Upper lobe of left lung (tissue), 6 donors: ENCODE data around the gene PNCK. TPM values are rescaled to one million over a fixed set of nuclear protein-coding genes. Genes with fewer than 3 reads are reported as not detected.
"Not testable (repeated sequence)": the region's sequence is repeated elsewhere in the genome, so short reads cannot be mapped to it uniquely, and the experiment has no call there.

Experiments
- ATAC-seq, 2 donors: fragments of 200-7000 bp; cut with Tn5 transposase; one replicate each; pipeline ENCODE4 v1.9.1; 2022; ENCODE audit warnings: mild to moderate bottlenecking in 2 of 2, moderate library complexity in 2 of 2; ENCODE audit not compliant: low FRiP score in 2 of 2
- DNase-seq, 2 donors: peaks; one replicate each; pipeline ENCODE4 v3.0.0-alpha.2; 2019 to 2020
- H3K27ac ChIP-seq, 4 donors: fragments of 200-600 bp; sonication (generic); one replicate each; pipeline ENCODE4 v1.5.1; 2016 to 2019
- H3K27me3 ChIP-seq, 4 donors: fragments of 200-600 bp; sonication (generic); one replicate each; pipeline ENCODE4 v1.5.1; 2017 to 2019
- H3K36me3 ChIP-seq, 4 donors: fragments of 200-600 bp; sonication (generic); one replicate each; pipeline ENCODE4 v1.5.1; 2016 to 2019
- H3K4me1 ChIP-seq, 4 donors: fragments of 200-600 bp; sonication (generic); one replicate each; pipeline ENCODE4 v1.5.1; 2018 to 2019
- H3K4me3 ChIP-seq, 4 donors: fragments of 200-600 bp; sonication (generic); one replicate each; pipeline ENCODE4 v1.5.1; 2017 to 2019; ENCODE audit warnings: mild to moderate bottlenecking in 2 of 4, moderate library complexity in 1 of 4
- H3K9me3 ChIP-seq, 4 donors: fragments of 200-600 bp; sonication (generic); one replicate each; pipeline ENCODE4 v1.5.1; 2018 to 2019
- EP300 ChIP-seq, 4 donors: sonication (generic); formaldehyde crosslinking; IDR thresholded peaks; one replicate each; pipeline ENCODE4 v1.5.1; 2017; ENCODE audit warnings: antibody characterized with exemption in 4 of 4, control low read depth in 2 of 4
- POLR2A ChIP-seq, 4 donors: fragments of 450-650 bp; IDR thresholded peaks; one replicate each; pipeline ENCODE4 v1.5.1; 2016 to 2017; ENCODE audit warnings: antibody characterized with exemption in 4 of 4, mild to moderate bottlenecking in 2 of 4
- POLR2AphosphoS5 ChIP-seq, 2 donors: sonication (generic); formaldehyde crosslinking; IDR thresholded peaks; one replicate each; pipeline ENCODE4 v1.5.1; 2017; ENCODE audit warnings: antibody characterized with exemption in 2 of 2
- WGBS, 2 donors: methylation state at CpG; one replicate each; pipeline ENCODE4 v1.1.5; 2017 to 2018; 5-methylcytosine and 5-hydroxymethylcytosine counted together
- total RNA-seq, 6 donors: library from RNA; depleted of rRNA in 4 of 6; stranded (reverse); fragments of >200 nt in 4 of 6; gene quantifications; one replicate each; pipeline versions ENCODE4 v1.1.0 to v1.2.1, GENCODE V29; 2016 to 2021
- TF ChIP-seq, protein P1 (sequence below), 6 experiments: fragments of 450-650 bp in 4 of 6; fragments of 200-600 bp in 2 of 6; sonication (generic) in 2 of 6; IDR thresholded peaks; one replicate each; pipeline ENCODE4 v1.5.1; 2016 to 2019; ENCODE audit warnings: antibody characterized with exemption in 6 of 6
- donor health status: DM: no; HTN: no; CAD: no; lungs with moderate emphysema.
- donor health status: DM: no; HTN: yes; CAD: no; lungs with severe emphysema.

The PNCK gene
- total RNA-seq, 6 donors from 2014 or later, result 0.47 to 5.2 TPM; not detected in 4

DNA sequence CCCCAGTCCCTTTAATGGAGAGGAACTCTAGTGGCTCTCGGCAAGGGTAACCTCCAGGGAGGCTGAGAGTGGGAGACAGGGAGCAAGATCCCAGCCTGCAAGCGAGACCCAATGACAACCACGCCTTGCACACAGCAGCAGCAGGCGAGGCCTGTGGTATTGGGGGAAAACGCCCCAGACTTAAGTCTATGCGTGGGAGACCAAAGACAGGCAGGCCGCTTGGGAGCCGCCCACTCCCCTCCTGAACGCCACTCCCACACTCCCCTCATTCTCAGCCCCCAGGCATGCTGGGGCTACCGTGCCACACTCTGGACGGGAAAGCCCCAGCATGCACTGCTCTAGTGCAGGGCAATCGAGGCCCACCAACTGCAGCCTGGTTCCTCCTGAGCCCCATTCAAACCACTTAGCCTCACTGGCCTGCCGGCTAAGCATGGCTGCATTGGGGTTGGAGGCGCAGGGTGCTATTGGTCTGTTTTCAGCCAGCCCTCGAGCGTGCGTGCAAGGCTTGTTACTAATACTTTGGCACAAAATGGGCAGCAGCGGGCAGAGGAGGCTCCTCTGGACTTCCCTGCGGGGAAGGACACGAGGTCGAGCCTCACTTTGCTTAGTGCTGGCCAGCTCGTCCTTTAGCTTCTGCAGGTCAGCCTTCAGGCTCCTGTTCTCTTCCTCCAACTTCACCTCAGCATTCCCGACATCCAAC is 28.9 kb upstream of the PNCK start:
- no peak overlapping the region for H3K27ac ChIP-seq
- DNase-seq (peak in 1 of 2 donors; percentile 33), ATAC-seq (no peak)
- no peak for TF ChIP-seq POLR2AphosphoS5 (IDR thresholded peaks at IDR 0.05)
- peaks cover 0 to 8% (median 2%) of the 10 kb centered on the region in 4 donors for H3K4me1 ChIP-seq
- H3K4me3 ChIP-seq, result no peak overlapping the region
- no peaks in the 10 kb centered on the region for H3K27me3 ChIP-seq
- H3K9me3 ChIP-seq, result no peaks in the 10 kb centered on the region
- WGBS, 2 donors, result 87 to 94% methylated on average over 10 to 23 of the region's 23 CpGs
- H3K36me3 ChIP-seq, result peaks cover 0 to 57% (median 17%) of the 10 kb centered on the region in 4 donors

DNA sequence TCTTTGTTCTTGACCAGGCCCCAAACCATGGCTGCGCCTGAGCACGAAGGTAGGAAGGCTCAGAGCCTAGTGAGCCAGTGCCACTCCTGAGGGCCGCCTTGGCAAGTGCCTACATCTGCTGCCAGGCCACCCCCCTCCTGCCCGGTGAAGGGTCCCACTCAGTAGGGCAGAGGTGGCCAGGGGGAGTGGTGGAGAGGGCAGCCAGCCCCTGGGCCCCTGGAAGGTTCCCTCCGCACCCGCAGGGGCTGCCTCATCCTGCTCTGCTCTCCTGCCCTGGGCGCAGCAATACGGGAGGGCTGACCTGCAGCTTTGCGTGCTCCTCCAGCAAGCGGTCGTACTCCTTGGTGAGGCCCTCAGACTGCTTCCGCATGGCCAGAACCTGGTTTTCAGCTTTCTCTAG is 28.1 kb upstream of the PNCK start:
- 93 to 96% methylated on average over 3 to 12 of the region's 12 CpGs for WGBS, 2 donors
- H3K27ac ChIP-seq, result no peak overlapping the region
- no peak overlapping the region for H3K4me3 ChIP-seq
- H3K36me3 ChIP-seq, result peaks cover 0 to 61% (median 19%) of the 10 kb centered on the region in 4 donors
- ATAC-seq (no peak), DNase-seq (no peak)
- H3K4me1 ChIP-seq, result peaks cover 0 to 8% (median 2%) of the 10 kb centered on the region in 4 donors
- TF ChIP-seq EP300 (IDR thresholded peaks at IDR 0.05), result no peak
- H3K27me3 ChIP-seq, result no peaks in the 10 kb centered on the region
- no peaks in the 10 kb centered on the region for H3K9me3 ChIP-seq

DNA sequence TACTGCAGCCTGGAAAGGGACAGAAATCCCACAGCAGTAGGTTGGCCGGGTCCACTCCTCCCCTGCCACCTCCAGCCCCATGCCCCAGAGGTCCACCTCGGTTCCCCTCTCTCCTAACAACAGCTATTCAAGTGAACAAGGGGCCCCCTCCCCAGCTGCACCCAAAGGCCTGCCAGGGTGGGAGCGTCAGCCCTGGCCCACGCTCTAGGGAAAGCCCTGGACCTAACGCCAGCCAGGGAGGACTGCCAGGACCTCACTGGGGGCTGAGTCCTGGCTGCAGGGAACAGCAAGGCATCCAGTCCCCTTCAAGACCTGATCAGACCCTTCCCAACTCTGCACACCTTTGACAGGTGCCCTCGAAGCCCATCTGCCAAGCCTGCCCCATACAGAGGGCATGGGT is 27.4 kb upstream of the PNCK start:
- Histone ChIP-seq H3K27ac (no peak overlapping the region), H3K36me3 (peaks cover 0 to 64% (median 19%) of the 10 kb centered on the region in 4 donors)
- WGBS, 2 donors, result 77% methylated on average over 6 of the region's 6 CpGs; no CpG with 5 or more reads in 1 of the 2 donors

DNA sequence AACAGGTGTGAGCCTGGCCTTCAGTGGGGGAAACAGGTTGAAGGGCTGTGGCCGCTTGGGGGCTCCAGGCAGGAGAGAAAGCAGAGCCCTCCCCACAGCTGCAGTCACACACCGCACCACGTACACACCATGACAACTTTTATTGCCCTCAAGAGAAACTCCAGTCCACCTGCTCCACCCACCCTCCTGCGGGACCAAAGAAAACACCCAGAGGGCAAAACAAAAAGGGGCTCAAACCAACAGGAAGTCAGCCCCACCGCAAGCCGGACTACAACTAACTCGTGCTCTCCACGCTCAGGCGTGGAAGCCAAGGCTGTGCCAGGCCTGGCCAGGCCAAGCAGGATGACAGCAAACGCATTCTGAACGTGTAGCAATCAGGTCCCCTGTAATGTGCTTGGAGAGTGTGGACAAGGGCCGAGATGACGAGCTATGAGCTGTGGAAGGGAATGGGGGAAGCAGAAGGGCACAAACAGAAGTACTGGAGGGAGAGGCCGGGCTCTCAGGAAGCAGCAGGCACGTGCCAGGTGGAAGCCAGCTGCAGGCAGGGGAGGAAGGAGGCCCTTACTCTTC is 26.8 kb upstream of the PNCK start:
- no peak overlapping the region for H3K27ac ChIP-seq
- 82 to 87% methylated on average over 8 to 15 of the region's 15 CpGs for WGBS, 2 donors
- TF ChIP-seq POLR2AphosphoS5 (IDR thresholded peaks at IDR 0.05) (no peak), POLR2A (IDR thresholded peaks at IDR 0.05) (no peak), EP300 (IDR thresholded peaks at IDR 0.05) (no peak)
- TF ChIP-seq, protein P1, sequence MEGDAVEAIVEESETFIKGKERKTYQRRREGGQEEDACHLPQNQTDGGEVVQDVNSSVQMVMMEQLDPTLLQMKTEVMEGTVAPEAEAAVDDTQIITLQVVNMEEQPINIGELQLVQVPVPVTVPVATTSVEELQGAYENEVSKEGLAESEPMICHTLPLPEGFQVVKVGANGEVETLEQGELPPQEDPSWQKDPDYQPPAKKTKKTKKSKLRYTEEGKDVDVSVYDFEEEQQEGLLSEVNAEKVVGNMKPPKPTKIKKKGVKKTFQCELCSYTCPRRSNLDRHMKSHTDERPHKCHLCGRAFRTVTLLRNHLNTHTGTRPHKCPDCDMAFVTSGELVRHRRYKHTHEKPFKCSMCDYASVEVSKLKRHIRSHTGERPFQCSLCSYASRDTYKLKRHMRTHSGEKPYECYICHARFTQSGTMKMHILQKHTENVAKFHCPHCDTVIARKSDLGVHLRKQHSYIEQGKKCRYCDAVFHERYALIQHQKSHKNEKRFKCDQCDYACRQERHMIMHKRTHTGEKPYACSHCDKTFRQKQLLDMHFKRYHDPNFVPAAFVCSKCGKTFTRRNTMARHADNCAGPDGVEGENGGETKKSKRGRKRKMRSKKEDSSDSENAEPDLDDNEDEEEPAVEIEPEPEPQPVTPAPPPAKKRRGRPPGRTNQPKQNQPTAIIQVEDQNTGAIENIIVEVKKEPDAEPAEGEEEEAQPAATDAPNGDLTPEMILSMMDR (IDR thresholded peaks at IDR 0.05), result no peak
- H3K36me3 ChIP-seq, result peaks cover 0 to 64% (median 19%) of the 10 kb centered on the region in 4 donors
- ATAC-seq, result no peak
- no peak for DNase-seq
- H3K9me3 ChIP-seq, result no peaks in the 10 kb centered on the region
- H3K4me1 ChIP-seq, result peaks cover 0 to 8% (median 2%) of the 10 kb centered on the region in 4 donors
- H3K4me3 ChIP-seq, result no peak overlapping the region
- H3K27me3 ChIP-seq, result no peaks in the 10 kb centered on the region

More for the DNA sequence above, 27.4 kb upstream of the PNCK start:
- TF ChIP-seq EP300 (IDR thresholded peaks at IDR 0.05) (no peak), POLR2AphosphoS5 (IDR thresholded peaks at IDR 0.05) (no peak), POLR2A (IDR thresholded peaks at IDR 0.05) (no peak)
- TF ChIP-seq, protein P1 (IDR thresholded peaks at IDR 0.05), result no peak
- no peak for ATAC-seq
- Histone ChIP-seq H3K4me3 (no peak overlapping the region), H3K27me3 (no peaks in the 10 kb centered on the region), H3K9me3 (no peaks in the 10 kb centered on the region), H3K4me1 (peaks cover 0 to 8% (median 2%) of the 10 kb centered on the region in 4 donors)
- no peak for DNase-seq

DNA sequence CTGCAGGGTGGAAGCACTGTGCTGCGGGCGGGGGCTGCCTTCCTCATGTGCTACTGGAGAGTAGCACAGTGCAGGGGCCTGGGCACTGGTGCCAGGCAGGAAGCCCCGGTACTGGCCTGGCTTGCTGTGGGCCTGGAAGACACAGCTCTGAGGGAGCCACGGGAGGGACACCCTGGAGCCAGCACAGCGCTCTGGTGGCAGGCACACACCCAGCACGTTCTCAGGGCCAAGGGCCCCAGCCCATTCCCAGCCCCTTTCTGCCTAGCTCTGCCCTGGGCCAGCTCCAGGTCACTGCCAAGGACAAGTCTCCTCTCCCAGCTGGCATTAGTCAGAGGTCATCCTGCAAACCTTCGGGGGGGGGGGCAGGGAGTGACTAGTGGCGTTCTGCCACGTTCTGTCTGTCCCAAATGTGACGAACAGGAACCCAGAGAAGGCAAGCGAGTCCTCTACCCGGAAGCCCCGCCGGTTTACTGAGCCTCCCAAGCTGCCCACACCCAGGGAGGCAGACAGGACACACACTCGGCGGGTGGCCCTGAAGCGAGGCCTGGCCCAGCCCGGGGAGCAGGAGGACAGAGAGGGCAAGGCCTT is 26.3 kb upstream of the PNCK start:
- ATAC-seq, H3K27ac ChIP-seq, H3K27me3 ChIP-seq, H3K4me3 ChIP-seq, H3K9me3 ChIP-seq, H3K4me1 ChIP-seq: not testable (repeated sequence)
- peak in 1 of 2 donors; percentile 41 for DNase-seq
- WGBS, 2 donors, result 78 to 91% methylated on average over 8 to 15 of the region's 18 CpGs
- peaks cover 0 to 58% (median 19%) of the 10 kb centered on the region in 4 donors for H3K36me3 ChIP-seq

DNA sequence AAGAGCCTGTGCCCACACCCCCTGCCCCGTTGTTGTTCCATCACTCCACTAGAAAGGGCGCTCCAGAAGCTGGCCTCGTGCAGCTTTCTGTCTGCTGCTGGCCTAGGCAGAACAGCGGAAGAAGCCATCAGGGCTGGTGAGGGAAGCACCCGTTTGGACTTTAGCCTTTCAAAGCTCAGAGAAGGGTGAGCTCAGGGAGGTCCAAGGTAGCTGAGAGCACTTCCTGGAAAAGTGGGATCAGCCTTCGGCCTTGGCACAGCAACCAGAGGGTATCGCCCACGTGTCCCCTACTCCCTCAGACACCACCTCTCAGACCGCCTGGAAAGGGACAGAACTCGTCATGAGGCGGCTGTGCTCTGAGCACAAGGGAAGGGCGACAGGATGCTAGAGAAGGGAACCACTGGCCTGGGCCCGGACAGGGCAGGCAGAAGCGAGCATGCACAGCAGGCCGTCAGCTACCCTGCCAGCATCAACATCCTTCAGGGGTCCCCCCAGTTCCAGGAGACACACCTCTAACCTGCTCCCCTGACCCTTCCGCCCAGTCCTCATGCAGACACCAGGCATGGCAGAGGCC is 25.7 kb upstream of the PNCK start:
- H3K36me3 ChIP-seq, result peaks cover 0 to 52% (median 19%) of the 10 kb centered on the region in 4 donors
- H3K4me3 ChIP-seq, H3K27ac ChIP-seq, ATAC-seq, DNase-seq, H3K4me1 ChIP-seq, H3K27me3 ChIP-seq, H3K9me3 ChIP-seq: not testable (repeated sequence)
- WGBS, 2 donors, result 87 to 90% methylated on average over 2 to 15 of the region's 16 CpGs
